Naive thymus-derived CD8-positive, alpha-beta T cell (primary cell): Measurements from ENCODE around the gene CACNA1D. TPM values are rescaled to one million over a fixed set of nuclear protein-coding genes. Genes with fewer than 3 reads are reported as not detected.

ENCODE experiments used
- ATAC-seq, 2 donors: fragments of 150-1000 bp; cut with Tn5 transposase in 1 of 2; sonication (Bioruptor Pico), chemical (Tn5 transposase) in 1 of 2; 1 replicate in 1 of 2; 2 replicates in 1 of 2; pipeline ENCODE4 v1.10.0; 2021; ENCODE audit warnings: mild to moderate bottlenecking in 2 of 2, moderate library complexity in 2 of 2
- POLR2A ChIA-PET: fragments of 350-600 bp; sonication (Branson Sonifier 250); formaldehyde crosslinking; loops from one replicate; lab custom pipeline; 2021; ENCODE audit warnings: antibody characterized with exemption; lab: Charles Lee
- DNase-seq, 10 donors: peaks; one replicate each; pipeline versions ENCODE4 v3.0.0 to v3.0.0-alpha.2; 2020 to 2022
- H3K27ac Mint-ChIP-seq, 10 donors: one replicate each; pipeline ENCODE4 v1.8.0; 2020 to 2022; ENCODE audit warnings: mild to moderate bottlenecking in 10 of 10, mixed read lengths in 10 of 10, moderate library complexity in 4 of 10, inconsistent platforms in 1 of 10
- H3K27me3 Mint-ChIP-seq, 5 donors: one replicate each; pipeline ENCODE4 v1.8.0; 2021 to 2022; ENCODE audit warnings: mixed read lengths in 5 of 5
- H3K36me3 Mint-ChIP-seq, 3 donors: one replicate each; pipeline ENCODE4 v1.8.0; 2020 to 2022; ENCODE audit warnings: mixed read lengths in 3 of 3, mild to moderate bottlenecking in 2 of 3, inconsistent platforms in 1 of 3
- H3K4me1 Mint-ChIP-seq, 4 donors: one replicate each; pipeline ENCODE4 v1.8.0; 2021 to 2022; ENCODE audit warnings: mixed read lengths in 4 of 4
- H3K4me3 Mint-ChIP-seq, 10 donors: one replicate each; pipeline ENCODE4 v1.8.0; 2020 to 2022; ENCODE audit warnings: mild to moderate bottlenecking in 10 of 10, mixed read lengths in 10 of 10, moderate library complexity in 6 of 10, inconsistent platforms in 1 of 10
- H3K9me3 Mint-ChIP-seq, 9 donors: one replicate each; pipeline ENCODE4 v1.8.0; 2020 to 2022; ENCODE audit warnings: mixed read lengths in 9 of 9, mild to moderate bottlenecking in 3 of 9, inconsistent platforms in 1 of 9, moderate library complexity in 1 of 9
- polyA plus RNA-seq, 3 donors: library from polyadenylated mRNA; unstranded; fragments of 300-500 nt; fragmentation: Illumina TruSeq; gene quantifications; one replicate each; pipeline ENCODE4 v1.2.3, GENCODE V29; 2021
- total RNA-seq, 8 experiments: library from RNA in 2 of 8; stranded (reverse) in 2 of 8; gene quantifications; one replicate each; pipeline ENCODE4 v1.2.3 and lab custom pipeline; 2021 to 2026

CACNA1D gene
- total and polyA plus RNA-seq, 5 experiments from 2014 or later = not detected

GRCh38 chr3:53545310-53545995 lies 51.0 kb downstream of the CACNA1D start:
- POLR2A ChIA-PET = no interaction called here
- no peaks in the 10 kb centered on the region for H3K4me1 Mint-ChIP-seq
- peaks cover 5 to 15% (median 12%) of the 10 kb centered on the region in 5 donors for H3K27me3 Mint-ChIP-seq
- no peaks in the 10 kb centered on the region for H3K36me3 Mint-ChIP-seq
- no peaks in the 10 kb centered on the region for H3K9me3 Mint-ChIP-seq
- H3K27ac Mint-ChIP-seq = no peak overlapping the region
- ATAC-seq (no peak), DNase-seq (no peak)
- no peak overlapping the region for H3K4me3 Mint-ChIP-seq

GRCh38 chr3:53545996-53546359 lies 51.6 kb downstream of the CACNA1D start:
- Mint-ChIP-seq H3K4me3 (no peak overlapping the region), H3K27me3 (peaks cover 5 to 15% (median 12%) of the 10 kb centered on the region in 5 donors), H3K9me3 (no peaks in the 10 kb centered on the region), H3K27ac (no peak overlapping the region), H3K4me1 (no peaks in the 10 kb centered on the region), H3K36me3 (no peaks in the 10 kb centered on the region)
- POLR2A ChIA-PET = no interaction called here
- DNase-seq (no peak), ATAC-seq (no peak)

- Mint-ChIP-seq H3K9me3 (no peaks in the 10 kb centered on the region), H3K27me3 (peaks cover 0 to 6% (median 2%) of the 10 kb centered on the region in 5 donors), H3K36me3 (no peaks in the 10 kb centered on the region), H3K4me1 (no peaks in the 10 kb centered on the region), H3K4me3 (no peak overlapping the region), H3K27ac (no peak overlapping the region)
- POLR2A ChIA-PET = no interaction called here
- DNase-seq (no peak), ATAC-seq (no peak)
Measured at GRCh38 chr3:53547327-53547726, 52.9 kb downstream of the CACNA1D start.

GRCh38 chr3:53550005-53550620 lies 55.7 kb downstream of the CACNA1D start:
- H3K27ac Mint-ChIP-seq = no peak overlapping the region
- H3K27me3 Mint-ChIP-seq = peaks cover 0 to 11% (median 1%) of the 10 kb centered on the region in 5 donors
- ATAC-seq (no peak), DNase-seq (no peak)
- H3K9me3 Mint-ChIP-seq = no peaks in the 10 kb centered on the region
- H3K4me1 Mint-ChIP-seq = no peaks in the 10 kb centered on the region
- POLR2A ChIA-PET = no interaction called here
- no peaks in the 10 kb centered on the region for H3K36me3 Mint-ChIP-seq
- no peak overlapping the region for H3K4me3 Mint-ChIP-seq

- peaks cover 0 to 8% (median 1%) of the 10 kb centered on the region in 5 donors for H3K27me3 Mint-ChIP-seq
- DNase-seq = no peak
- H3K36me3 Mint-ChIP-seq = no peaks in the 10 kb centered on the region
- H3K4me1 Mint-ChIP-seq = no peaks in the 10 kb centered on the region
- no peak overlapping the region for H3K4me3 Mint-ChIP-seq
- ATAC-seq = no peak
- POLR2A ChIA-PET = no interaction called here
- H3K9me3 Mint-ChIP-seq = no peaks in the 10 kb centered on the region
- no peak overlapping the region for H3K27ac Mint-ChIP-seq
Measured at GRCh38 chr3:53551324-53551723, 56.9 kb downstream of the CACNA1D start.

GRCh38 chr3:53552730-53553129 lies 58.3 kb downstream of the CACNA1D start:
- ATAC-seq = no peak
- H3K27ac Mint-ChIP-seq = no peak overlapping the region
- no peak for DNase-seq
- peaks cover 0 to 12% (median 1%) of the 10 kb centered on the region in 5 donors for H3K27me3 Mint-ChIP-seq
- H3K9me3 Mint-ChIP-seq = peaks cover 0 to 3% (median 0%) of the 10 kb centered on the region in 9 donors
- no peak overlapping the region for H3K4me3 Mint-ChIP-seq
- H3K36me3 Mint-ChIP-seq = no peaks in the 10 kb centered on the region
- POLR2A ChIA-PET = no interaction called here
- no peaks in the 10 kb centered on the region for H3K4me1 Mint-ChIP-seq

- POLR2A ChIA-PET = no interaction called here
- DNase-seq (no peak), ATAC-seq (no peak)
- Mint-ChIP-seq H3K27ac (no peak overlapping the region), H3K4me3 (no peak overlapping the region), H3K27me3 (peaks cover 0 to 10% (median 1%) of the 10 kb centered on the region in 5 donors), H3K36me3 (no peaks in the 10 kb centered on the region), H3K4me1 (no peaks in the 10 kb centered on the region), H3K9me3 (peaks cover 0 to 3% (median 0%) of the 10 kb centered on the region in 9 donors)
Measured at GRCh38 chr3:53553200-53553599, 58.8 kb downstream of the CACNA1D start.

GRCh38 chr3:53554559-53555067 lies 60.2 kb downstream of the CACNA1D start:
- ATAC-seq = no peak
- Mint-ChIP-seq H3K36me3 (peaks cover 0 to 9% (median 0%) of the 10 kb centered on the region in 3 donors), H3K4me1 (no peaks in the 10 kb centered on the region), H3K27me3 (peaks cover 0 to 10% (median 1%) of the 10 kb centered on the region in 5 donors), H3K27ac (no peak overlapping the region), H3K9me3 (peaks cover 0 to 14% (median 7%) of the 10 kb centered on the region in 9 donors), H3K4me3 (no peak overlapping the region)
- no peak for DNase-seq
- POLR2A ChIA-PET = no interaction called here

GRCh38 chr3:53555068-53555588 lies 60.7 kb downstream of the CACNA1D start:
- Mint-ChIP-seq H3K4me3 (no peak overlapping the region), H3K9me3 (peaks cover 0 to 19% (median 9%) of the 10 kb centered on the region in 9 donors), H3K27me3 (peaks cover 0 to 11% (median 1%) of the 10 kb centered on the region in 5 donors), H3K36me3 (peaks cover 0 to 14% (median 0%) of the 10 kb centered on the region in 3 donors), H3K27ac (no peak overlapping the region), H3K4me1 (no peaks in the 10 kb centered on the region)
- ATAC-seq = no peak
- DNase-seq = no peak
- POLR2A ChIA-PET = no interaction called here

GRCh38 chr3:53566461-53567145 lies 72.2 kb downstream of the CACNA1D start:
- H3K27ac Mint-ChIP-seq = no peak overlapping the region
- POLR2A ChIA-PET = no interaction called here
- DNase-seq = no peak
- H3K4me1 Mint-ChIP-seq = no peaks in the 10 kb centered on the region
- no peak for ATAC-seq
- H3K9me3 Mint-ChIP-seq = no peaks in the 10 kb centered on the region
- peaks cover 12 to 28% (median 24%) of the 10 kb centered on the region in 5 donors for H3K27me3 Mint-ChIP-seq
- no peaks in the 10 kb centered on the region for H3K36me3 Mint-ChIP-seq
- H3K4me3 Mint-ChIP-seq = no peak overlapping the region

GRCh38 chr3:53570081-53570480 lies 75.7 kb downstream of the CACNA1D start:
- Mint-ChIP-seq H3K27me3 (peaks cover 11 to 34% (median 21%) of the 10 kb centered on the region in 5 donors), H3K4me3 (no peak overlapping the region), H3K9me3 (no peaks in the 10 kb centered on the region), H3K36me3 (no peaks in the 10 kb centered on the region), H3K4me1 (no peaks in the 10 kb centered on the region), H3K27ac (no peak overlapping the region)
- ATAC-seq = no peak
- no peak for DNase-seq
- POLR2A ChIA-PET = no interaction called here

GRCh38 chr3:53570709-53571108 lies 76.3 kb downstream of the CACNA1D start:
- no peaks in the 10 kb centered on the region for H3K4me1 Mint-ChIP-seq
- H3K27me3 Mint-ChIP-seq = peaks cover 10 to 40% (median 22%) of the 10 kb centered on the region in 5 donors
- POLR2A ChIA-PET = no interaction called here

GRCh38 chr3:53571264-53571663 lies 76.9 kb downstream of the CACNA1D start:
- H3K4me3 Mint-ChIP-seq = no peak overlapping the region
- DNase-seq = no peak
- no peak for ATAC-seq
- no peaks in the 10 kb centered on the region for H3K36me3 Mint-ChIP-seq
- H3K4me1 Mint-ChIP-seq = no peaks in the 10 kb centered on the region
- peaks cover 10 to 38% (median 19%) of the 10 kb centered on the region in 5 donors for H3K27me3 Mint-ChIP-seq
- no peaks in the 10 kb centered on the region for H3K9me3 Mint-ChIP-seq
- POLR2A ChIA-PET = no interaction called here
- H3K27ac Mint-ChIP-seq = no peak overlapping the region

More at GRCh38 chr3:53570709-53571108, 76.3 kb downstream of the CACNA1D start:
- H3K27ac Mint-ChIP-seq = no peak overlapping the region
- DNase-seq (no peak), ATAC-seq (no peak)
- no peaks in the 10 kb centered on the region for H3K36me3 Mint-ChIP-seq
- no peak overlapping the region for H3K4me3 Mint-ChIP-seq
- H3K9me3 Mint-ChIP-seq = no peaks in the 10 kb centered on the region
